Measurements from ENCODE around the gene COASY.
"Not testable (repeated sequence)": the region's sequence is repeated elsewhere in the genome, so short reads cannot be mapped to it uniquely, and the experiment has no call there.

The COASY gene

GRCh38 chr17:42555961-42556617, 5.9 kb upstream of the COASY start:
- H3K36me3 ChIP-seq (ENCODE audit: insufficient read depth, low read length); H3K9ac ChIP-seq (ENCODE audit: low read length); H3K4me2 ChIP-seq (ENCODE audit: low read length); H3K27me3 ChIP-seq (ENCODE audit: insufficient read depth, low read length); H3K79me2 ChIP-seq (ENCODE audit: insufficient read depth, low read length); H3K27ac ChIP-seq (ENCODE audit: low read depth, low read length, poor library complexity, severe bottlenecking); H3F3A ChIP-seq (ENCODE audit: insufficient read depth, low read length); H3K9me3 ChIP-seq (ENCODE audit: low read length); H3K9me2 ChIP-seq (ENCODE audit: low read depth, low read length); H4K20me1 ChIP-seq (ENCODE audit: insufficient read depth, low read length); H3K4me3 ChIP-seq (ENCODE audit: low read depth, low read length, poor library complexity, severe bottlenecking); H2AFZ ChIP-seq (ENCODE audit: low read length): not testable (repeated sequence)
- peaks cover 18% of the 10 kb centered on the region for H3K4me1 ChIP-seq (ENCODE audit: insufficient read depth, low read length, severe bottlenecking)
- TF ChIP-seq CTCF (IDR thresholded peaks at IDR 0.05; ENCODE audit: low read length) = peak; percentile 16; the same call in 1 of the 2 replicates

DNA sequence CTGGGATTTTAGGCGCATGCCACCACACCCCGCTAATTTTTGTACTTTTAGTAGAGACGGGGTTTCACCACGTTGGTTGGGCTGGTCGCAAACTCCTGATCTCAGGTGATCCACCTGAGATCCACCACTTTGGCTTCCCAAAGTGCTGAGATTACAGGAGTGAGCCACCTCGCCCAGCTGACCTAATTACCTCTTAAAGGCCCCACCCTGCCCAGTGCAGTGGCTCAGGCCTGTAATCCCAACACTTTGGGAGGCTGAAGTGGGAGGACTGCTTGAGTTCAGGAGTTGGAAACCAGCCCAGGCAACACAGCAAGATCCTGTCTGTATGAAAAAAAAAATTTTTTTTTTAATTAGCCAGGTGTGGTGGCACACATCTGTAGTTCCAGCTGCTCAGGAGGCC, 2.9 kb upstream of the COASY start:
- H4K20me1 ChIP-seq (ENCODE audit: insufficient read depth, low read length) = no peaks in the 10 kb centered on the region
- no peak overlapping the region for H2AFZ ChIP-seq (ENCODE audit: low read length)
- no peak overlapping the region for H3K27ac ChIP-seq (ENCODE audit: low read depth, low read length, poor library complexity, severe bottlenecking)
- H3K27me3 ChIP-seq (ENCODE audit: insufficient read depth, low read length) = no peaks in the 10 kb centered on the region
- H3K4me2 ChIP-seq (ENCODE audit: low read length) = no peak overlapping the region
- H3K9me3 ChIP-seq (ENCODE audit: low read length) = no peaks in the 10 kb centered on the region
- no peak overlapping the region for H3K4me3 ChIP-seq (ENCODE audit: low read depth, low read length, poor library complexity, severe bottlenecking)
- TF ChIP-seq EZH2 (IDR thresholded peaks at IDR 0.05; ENCODE audit: borderline replicate concordance, low read length) (no peak), CTCF (IDR thresholded peaks at IDR 0.05; ENCODE audit: low read length) (no peak)
- H3K36me3 ChIP-seq (ENCODE audit: insufficient read depth, low read length) = no peaks in the 10 kb centered on the region
- H3K9me2 ChIP-seq (ENCODE audit: low read depth, low read length) = no peaks in the 10 kb centered on the region
- H3K79me2 ChIP-seq (ENCODE audit: insufficient read depth, low read length) = no peaks in the 10 kb centered on the region
- H3F3A ChIP-seq (ENCODE audit: insufficient read depth, low read length) = no peaks in the 10 kb centered on the region
- peaks cover 38% of the 10 kb centered on the region for H3K4me1 ChIP-seq (ENCODE audit: insufficient read depth, low read length, severe bottlenecking)
- no peak overlapping the region for H3K9ac ChIP-seq (ENCODE audit: low read length)

DNA sequence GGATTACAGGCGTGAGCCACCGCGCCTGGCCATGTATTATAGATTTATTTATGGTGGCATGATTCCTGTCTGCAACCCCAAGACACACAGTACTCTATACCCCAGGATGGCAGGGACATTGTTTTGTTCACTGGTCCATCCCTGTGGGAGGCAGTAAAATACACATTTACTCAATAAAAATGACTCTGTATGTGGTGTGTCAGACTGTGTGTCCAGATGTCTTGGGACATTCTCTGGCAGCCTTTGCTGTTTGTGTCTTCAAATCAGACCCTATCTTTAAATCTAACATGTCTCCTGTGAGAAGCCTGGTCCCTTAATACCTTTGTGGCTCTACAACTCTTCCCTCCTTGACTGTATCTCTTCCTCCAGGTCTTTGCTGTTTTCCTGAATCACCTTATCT, 1.7 kb upstream of the COASY start:
- H3F3A ChIP-seq (ENCODE audit: insufficient read depth, low read length) = no peaks in the 10 kb centered on the region
- H3K9me2 ChIP-seq (ENCODE audit: low read depth, low read length) = no peaks in the 10 kb centered on the region
- H3K27me3 ChIP-seq (ENCODE audit: insufficient read depth, low read length) = no peaks in the 10 kb centered on the region
- H3K79me2 ChIP-seq (ENCODE audit: insufficient read depth, low read length) = no peaks in the 10 kb centered on the region
- peaks cover 10% of the 10 kb centered on the region for H3K36me3 ChIP-seq (ENCODE audit: insufficient read depth, low read length)
- peaks cover 33% of the 10 kb centered on the region for H3K4me1 ChIP-seq (ENCODE audit: insufficient read depth, low read length, severe bottlenecking)
- no peak overlapping the region for H3K27ac ChIP-seq (ENCODE audit: low read depth, low read length, poor library complexity, severe bottlenecking)
- no peak overlapping the region for H3K9ac ChIP-seq (ENCODE audit: low read length)
- H3K4me3 ChIP-seq (ENCODE audit: low read depth, low read length, poor library complexity, severe bottlenecking) = no peak overlapping the region
- no peaks in the 10 kb centered on the region for H3K9me3 ChIP-seq (ENCODE audit: low read length)
- H4K20me1 ChIP-seq (ENCODE audit: insufficient read depth, low read length) = no peaks in the 10 kb centered on the region
- no peak for TF ChIP-seq EZH2 (IDR thresholded peaks at IDR 0.05; ENCODE audit: borderline replicate concordance, low read length)
- no peak for TF ChIP-seq CTCF (IDR thresholded peaks at IDR 0.05; ENCODE audit: low read length)
- no peak overlapping the region for H2AFZ ChIP-seq (ENCODE audit: low read length)
- H3K4me2 ChIP-seq (ENCODE audit: low read length) = no peak overlapping the region

Measured in OCI-LY1 (cell line).